AG08396 (cell line): ENCODE measurements around the gene GOLGA2.
A peak's percentile ranks its signal among the peaks of the same experiment; 100 is the strongest.

Experiments
- DNase-seq: peaks from one replicate; pipeline ENCODE4 v3.0.0; 2012; ENCODE audit warnings: low spot score, mixed read lengths

GOLGA2 gene, protein sequence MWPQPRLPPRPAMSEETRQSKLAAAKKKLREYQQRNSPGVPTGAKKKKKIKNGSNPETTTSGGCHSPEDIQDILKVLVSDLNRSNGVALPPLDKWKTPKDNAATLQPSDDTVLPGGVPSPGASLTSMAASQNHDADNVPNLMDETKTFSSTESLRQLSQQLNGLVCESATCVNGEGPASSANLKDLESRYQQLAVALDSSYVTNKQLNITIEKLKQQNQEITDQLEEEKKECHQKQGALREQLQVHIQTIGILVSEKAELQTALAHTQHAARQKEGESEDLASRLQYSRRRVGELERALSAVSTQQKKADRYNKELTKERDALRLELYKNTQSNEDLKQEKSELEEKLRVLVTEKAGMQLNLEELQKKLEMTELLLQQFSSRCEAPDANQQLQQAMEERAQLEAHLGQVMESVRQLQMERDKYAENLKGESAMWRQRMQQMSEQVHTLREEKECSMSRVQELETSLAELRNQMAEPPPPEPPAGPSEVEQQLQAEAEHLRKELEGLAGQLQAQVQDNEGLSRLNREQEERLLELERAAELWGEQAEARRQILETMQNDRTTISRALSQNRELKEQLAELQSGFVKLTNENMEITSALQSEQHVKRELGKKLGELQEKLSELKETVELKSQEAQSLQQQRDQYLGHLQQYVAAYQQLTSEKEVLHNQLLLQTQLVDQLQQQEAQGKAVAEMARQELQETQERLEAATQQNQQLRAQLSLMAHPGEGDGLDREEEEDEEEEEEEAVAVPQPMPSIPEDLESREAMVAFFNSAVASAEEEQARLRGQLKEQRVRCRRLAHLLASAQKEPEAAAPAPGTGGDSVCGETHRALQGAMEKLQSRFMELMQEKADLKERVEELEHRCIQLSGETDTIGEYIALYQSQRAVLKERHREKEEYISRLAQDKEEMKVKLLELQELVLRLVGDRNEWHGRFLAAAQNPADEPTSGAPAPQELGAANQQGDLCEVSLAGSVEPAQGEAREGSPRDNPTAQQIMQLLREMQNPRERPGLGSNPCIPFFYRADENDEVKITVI

DNA sequence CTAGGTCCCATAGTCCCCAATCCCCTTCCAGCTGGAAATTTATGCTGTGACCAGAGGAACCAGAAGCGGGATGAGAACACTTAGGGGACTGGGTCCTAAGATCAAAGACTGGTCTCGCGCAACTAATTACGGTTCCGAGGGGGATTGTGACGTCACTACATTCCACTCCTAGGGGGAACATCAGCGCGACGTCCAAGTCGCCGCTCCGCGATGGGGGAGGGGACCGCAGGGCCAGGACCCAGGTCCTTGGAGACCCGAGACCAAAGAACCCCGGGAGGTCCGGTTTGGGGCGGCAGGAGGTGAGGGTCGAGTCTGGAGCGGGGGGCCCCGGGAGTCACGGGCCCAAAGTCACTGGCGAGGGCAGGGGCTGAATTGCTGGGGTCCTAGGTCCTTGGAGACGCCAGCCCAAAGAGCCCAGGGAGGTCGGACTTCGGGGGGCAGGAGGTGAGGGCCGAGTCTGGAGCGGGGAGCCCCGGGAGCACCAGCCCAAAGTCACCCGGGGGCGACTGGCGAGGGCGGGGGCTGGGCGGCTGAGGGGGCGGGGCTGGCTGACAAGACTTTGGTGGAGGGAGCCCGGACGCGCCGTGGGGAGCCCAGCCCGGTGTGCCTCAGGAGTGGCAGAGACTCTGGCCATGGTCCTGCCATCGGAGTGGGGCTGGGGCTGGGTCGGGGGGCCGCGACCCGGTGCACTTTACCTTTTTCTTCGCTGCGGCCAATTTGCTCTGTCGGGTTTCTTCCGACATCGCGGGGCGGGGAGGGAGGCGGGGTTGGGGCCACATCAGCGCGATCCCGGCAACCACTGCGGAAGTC is at the start of gene GOLGA2:
TSS of gene GOLGA2 (minus strand) at position 810 of the 810 bp plus-strand sequence. CDS start at position 779, 31 bp downstream.
- peak; percentile 79 for DNase-seq

DNA sequence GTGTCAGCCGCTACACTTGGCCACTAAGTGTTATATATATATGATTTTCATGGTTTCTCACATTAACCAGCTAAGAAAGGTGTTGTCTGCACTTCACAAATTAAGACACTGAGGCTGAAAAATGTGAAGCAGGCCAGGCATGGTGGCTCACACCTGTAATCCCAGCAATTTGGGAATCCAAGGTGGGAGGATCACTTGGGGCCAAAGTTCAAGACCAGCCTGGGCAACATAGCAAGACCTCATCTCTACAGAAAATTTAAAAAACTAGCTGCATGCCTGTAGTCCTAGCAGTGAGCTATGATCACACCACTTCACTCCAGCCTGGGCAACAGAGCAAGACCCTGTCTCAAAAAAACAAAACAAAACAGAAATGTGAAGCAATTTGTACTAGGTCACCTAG is 48.6 kb upstream of the GOLGA2 start:
- no peak for DNase-seq

DNA sequence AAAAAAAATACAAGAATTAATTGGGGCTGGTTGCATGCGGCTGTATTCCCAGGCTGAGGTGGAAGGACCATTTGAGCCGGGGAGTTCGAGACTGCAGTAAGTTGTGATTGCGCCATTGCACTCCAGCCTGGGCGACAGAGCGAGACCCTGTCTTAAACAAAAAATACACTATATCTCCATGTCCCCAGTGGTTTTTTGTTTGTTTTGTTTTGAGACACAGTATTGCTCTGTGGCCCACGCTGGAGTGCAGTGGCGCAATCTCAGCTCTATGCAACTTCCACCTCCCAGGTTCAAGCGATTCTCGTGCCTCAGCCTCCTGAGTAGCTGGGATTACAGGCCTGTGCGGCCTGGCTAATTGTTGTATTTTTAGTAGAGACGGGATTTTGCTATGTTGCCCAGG is 48.0 kb upstream of the GOLGA2 start:
- DNase-seq, result no peak

DNA sequence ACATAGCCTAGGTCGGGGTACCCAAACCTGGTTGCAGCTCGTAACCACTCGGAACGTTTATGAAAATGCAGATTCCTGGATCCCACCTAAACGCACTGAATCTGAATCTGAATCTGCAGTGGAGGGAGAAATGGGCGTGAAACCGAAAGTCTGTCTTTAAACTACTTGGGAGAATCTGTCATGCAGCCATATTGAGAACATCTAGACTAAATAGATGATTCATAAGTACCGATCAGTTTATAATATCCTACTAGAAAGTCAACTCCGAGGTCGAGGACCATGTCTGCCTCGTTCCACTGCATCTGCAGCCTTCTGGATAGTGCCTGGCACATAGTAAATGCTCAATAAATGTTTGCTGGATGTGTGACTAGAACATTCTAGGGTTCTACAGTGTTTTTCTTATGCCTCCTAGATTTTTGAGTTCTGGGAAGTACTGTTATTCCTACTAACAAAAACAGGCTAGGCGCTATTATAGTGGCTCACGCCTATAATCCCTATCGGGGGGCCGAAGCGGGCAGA is 47.5 kb upstream of the GOLGA2 start:
- peak; percentile 77 for DNase-seq

DNA sequence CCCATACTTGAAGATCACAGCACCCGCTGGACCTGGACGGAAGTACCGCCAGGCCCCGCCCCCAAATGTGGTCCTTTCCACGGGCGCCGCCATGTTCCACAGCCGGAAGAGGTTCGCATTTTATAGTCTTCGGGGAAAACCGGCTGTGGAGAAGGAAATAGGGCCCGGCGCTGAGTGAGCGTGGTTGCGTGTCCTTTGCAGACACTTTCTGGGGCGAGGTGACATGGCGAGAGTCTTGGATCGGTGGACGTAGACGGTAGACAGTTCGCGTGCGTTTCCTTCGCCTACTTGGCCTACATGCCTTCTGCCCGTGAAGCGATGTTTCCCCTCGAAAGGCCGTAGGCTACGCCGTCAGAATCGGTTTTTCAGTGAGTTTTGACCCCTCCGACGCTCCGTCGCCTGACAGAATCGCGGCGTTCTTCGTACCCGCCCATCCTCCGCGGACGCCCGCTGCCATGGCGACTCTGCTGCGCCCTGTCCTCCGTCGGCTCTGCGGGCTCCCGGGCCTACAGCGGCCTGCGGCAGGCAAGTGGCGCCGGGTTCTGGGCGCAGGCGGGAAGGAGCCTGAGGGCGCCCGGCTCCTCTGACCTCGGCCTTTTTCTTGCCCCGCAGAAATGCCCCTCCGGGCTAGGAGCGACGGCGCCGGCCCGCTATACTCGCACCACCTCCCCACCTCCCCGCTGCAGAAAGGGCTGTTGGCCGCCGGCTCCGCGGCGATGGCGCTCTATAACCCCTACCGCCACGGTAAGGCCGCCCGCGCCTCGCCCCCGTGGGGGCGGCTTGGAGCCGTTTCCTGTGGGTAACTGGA is 46.8 kb upstream of the GOLGA2 start, which contains the start of the genes COQ4 and TRUB2:
TSS of gene COQ4 (plus strand) at position 436 of the 808 bp plus-strand sequence. CDS start at position 456, 20 bp downstream.
TSS of gene TRUB2 (minus strand) at position 44 of the 808 bp plus-strand sequence. CDS start at position 5, 39 bp downstream.
- peak; percentile 95 for DNase-seq

DNA sequence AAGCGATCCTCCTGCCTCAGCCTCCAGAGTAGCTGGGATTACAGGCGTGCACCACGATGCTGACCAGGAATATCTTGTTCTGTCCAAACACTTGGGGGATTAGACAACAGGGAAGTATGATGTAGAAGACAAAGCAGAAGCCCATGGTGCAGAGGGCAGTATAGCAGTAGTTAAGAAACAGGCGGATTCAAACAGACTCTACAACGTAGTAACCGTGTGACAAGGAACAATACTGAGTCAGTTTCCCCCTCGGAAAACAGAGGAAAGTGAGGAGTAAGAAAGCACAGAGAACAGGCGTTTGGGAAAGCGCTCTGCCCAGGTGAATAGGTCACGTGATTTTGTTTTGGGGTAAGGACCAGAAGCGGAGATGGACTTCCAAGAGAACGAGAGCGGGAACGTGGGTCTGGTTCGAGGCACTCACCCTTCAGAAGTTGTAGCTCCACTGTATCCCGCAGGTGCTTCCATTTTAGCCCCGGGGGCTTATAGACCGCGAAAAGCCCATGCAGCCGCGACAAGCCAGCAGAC is 46.1 kb upstream of the GOLGA2 start:
- DNase-seq, result no peak

DNA sequence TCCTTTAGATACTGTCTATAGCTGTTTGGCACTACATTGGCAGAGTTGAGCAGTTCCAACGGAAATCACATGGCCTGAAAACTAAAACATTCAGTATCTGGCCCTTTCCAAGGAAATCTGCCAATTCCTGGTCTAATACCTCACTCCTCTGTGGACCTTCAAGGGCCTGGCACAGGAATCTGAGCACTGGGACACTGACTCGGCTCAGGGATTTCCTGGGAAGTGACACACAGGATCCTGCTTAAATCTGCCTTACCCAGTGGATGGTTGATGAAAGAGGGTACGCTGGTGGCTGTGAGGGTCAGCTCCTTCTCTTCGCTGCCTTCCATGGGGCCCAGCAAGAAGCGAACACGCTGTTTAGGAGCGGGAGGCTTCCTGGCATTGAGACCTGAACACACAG is 45.5 kb upstream of the GOLGA2 start:
- DNase-seq, result no peak

DNA sequence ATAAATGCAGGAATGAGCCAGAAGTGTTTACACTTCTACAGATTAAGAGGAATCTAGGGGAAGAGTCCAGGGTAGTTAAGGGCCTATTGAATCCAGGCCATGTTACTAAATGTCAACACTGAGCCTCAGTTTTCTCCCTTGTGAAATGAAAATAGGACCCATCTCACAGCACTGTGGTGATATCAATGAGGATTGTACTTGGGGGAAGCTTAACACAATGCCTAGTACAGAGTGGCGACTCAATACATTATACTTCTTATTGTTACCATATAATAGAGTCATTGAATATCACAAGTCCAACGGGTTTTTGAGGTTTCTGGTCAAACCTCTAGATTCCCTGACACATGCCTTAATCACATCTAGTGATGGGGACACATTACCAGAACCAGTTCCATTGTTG is 41.8 kb upstream of the GOLGA2 start:
- no peak for DNase-seq

DNA sequence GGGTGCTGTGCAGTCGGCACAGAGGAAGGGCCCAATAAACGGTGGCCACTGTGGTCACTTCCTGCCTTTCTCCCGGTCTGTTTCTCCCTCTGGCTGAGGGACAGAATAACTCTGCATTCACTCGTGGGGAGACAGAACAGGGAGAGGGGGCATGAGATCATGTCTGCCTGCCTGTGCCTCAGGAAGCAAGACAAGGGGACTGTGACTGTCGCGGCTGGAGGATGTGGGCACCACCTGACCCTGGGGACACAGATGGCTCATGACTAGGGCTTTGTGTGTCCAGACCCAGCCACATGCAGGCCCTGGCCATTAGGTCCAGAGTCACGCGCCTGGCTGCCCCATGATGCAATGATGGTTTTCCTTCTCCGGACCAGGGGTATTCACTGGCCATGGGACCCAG is 40.6 kb upstream of the GOLGA2 start:
- no peak for DNase-seq

DNA sequence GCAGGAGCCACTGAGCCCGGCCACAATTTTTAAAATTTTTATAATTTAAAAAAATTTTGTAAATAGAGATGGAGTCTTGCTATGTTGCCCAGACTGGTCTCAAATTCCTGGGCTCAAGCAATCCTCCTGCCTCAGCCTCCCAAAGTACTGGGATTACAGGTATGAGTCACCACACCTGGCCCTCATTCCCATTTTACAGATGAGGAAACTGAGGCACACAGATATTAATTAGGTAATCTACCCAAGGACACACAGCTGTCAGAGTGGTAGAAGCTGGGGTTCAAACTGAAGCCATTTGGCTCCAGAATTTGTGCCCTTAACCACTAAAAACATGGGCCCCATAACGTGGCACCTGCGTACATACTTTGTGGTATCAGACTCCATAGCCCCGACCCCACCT is 38.9 kb upstream of the GOLGA2 start:
- DNase-seq, result no peak

DNA sequence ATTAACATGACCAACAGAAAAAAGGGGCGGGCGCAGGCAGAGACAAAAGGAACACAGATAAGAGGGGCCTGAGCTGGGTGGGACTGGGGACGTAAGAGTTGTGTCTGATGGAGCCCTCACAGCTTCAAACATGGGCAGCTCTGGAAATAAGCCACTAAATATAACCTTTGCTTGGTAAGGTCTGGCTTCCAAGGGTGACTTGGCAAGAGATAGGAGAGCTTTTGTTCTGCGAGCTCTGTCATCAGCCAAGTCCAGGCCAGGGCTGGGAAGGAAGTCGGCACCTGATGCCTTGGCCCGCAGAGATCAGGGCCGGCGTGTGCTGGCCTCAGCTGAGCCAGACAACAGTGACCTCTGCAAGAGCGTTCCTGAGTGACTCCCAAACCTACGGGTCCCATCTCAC is 34.7 kb upstream of the GOLGA2 start:
- no peak for DNase-seq

DNA sequence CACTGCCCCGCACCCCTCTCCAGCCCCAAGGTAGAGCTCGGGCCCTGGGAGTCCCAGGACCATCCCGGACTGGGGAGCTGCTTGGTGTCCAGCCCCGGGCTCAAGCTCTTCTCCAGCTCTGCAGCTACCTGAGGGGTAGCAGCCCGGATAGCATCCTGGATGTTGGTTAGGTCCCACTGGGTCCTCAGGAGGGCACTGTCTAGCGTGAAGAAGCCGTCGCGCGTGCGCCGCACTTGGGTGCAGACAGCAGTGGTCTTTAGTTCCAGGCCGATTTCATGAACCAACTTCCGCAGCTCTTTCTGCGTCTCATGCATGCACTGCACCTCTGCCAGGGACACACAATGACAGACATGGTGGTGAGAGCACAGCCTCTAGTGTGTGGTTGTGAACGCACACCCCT is 33.7 kb upstream of the GOLGA2 start:
- no peak for DNase-seq

DNA sequence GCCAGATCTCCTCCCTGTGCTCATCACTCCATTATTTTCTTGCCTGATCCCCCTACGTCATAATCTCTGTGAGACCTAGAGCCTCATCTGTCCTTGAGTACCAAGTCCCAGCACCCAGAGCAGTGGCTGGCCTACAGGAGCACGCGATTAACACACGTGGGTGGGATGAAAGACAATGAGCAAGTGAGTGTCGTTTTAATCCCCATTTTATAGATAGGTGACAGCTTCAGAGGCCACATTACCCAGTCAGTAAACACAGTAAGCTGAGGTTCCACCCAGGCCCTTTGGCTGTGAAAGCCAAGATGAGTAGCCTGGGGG is 29.1 kb upstream of the GOLGA2 start:
- no peak for DNase-seq

DNA sequence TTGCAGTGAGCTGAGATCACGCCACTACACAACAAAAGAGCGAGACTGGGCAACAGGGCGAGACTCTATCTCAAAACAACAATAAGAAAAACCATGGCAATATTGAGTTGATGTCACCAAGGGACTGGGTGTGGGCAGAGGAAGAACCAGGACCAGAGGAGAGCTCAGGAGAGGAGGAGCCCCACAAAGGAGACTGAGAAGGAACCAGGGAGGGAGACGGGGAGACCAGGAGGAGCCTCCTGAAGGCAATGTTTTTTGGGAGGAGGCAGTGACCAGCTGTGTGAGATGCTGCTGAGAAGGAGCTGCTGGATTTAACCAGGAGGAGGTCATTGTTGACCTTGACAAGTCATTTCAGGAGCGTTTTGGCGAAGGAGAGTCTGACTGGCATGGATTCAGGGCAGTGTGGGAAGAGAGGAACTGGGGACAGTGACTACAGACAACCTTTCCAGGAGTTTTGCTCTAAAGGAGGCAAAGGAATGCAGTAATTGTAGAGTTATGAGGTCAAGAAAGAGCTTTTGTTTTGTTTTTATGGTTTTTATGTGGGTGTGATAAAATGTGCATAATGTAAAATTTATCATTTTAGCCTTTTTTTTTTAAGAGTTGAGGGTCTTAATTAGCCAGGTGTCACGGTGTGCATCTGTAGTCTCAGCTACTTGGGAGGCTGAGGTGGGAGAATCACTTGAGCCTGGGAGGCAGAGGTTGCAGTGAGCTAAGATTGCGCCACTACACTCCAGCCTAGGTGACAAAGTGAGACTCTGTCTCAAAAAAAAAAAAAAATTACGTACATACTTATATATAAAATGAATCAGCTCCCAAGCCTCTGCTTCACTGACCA is 28.5 kb upstream of the GOLGA2 start:
- DNase-seq, result no peak

DNA sequence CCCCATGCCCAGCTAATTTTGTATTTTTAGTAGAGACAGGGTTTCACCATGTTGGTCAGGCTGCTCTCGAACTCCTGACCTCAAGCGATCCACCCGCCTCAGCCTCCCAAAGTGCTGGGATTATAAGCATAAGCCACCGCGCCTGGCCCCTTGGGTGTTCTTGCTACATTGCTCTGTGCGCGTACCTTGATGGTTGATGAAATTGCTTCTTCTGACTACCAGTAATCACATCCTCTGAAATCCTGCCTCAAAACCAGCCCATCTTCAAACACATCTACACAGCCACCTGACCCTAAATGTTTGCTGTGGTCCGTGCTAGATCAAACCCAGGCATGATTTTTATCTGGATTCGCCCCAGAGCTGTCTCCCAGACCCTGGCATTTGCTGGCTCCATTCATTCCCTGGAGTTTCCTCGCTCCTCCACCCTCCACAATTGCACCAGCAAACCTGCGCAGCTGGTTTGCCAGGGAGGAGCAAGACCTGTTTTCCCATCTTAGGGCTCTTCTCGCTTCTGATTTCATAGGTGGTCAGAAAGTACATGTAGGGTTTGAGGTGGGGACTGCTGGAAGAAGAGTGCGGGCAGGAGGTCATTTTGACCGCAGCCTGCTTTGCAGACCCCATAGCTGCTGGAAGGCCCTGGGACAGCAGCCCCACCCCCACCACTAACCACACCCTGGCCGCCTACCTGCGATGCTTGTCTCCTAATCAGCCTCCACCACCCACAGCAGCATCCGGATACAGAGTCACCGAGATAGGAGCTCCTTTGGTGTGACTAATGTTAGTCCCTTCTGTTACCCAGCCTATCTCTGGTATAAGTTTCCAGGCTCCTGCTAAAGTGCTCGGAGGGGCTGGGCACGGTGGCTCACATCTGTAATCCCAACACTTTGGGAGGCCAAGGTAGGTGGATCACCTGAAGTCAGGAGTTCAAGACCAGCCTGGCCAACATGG is 23.0 kb upstream of the GOLGA2 start:
- no peak for DNase-seq

DNA sequence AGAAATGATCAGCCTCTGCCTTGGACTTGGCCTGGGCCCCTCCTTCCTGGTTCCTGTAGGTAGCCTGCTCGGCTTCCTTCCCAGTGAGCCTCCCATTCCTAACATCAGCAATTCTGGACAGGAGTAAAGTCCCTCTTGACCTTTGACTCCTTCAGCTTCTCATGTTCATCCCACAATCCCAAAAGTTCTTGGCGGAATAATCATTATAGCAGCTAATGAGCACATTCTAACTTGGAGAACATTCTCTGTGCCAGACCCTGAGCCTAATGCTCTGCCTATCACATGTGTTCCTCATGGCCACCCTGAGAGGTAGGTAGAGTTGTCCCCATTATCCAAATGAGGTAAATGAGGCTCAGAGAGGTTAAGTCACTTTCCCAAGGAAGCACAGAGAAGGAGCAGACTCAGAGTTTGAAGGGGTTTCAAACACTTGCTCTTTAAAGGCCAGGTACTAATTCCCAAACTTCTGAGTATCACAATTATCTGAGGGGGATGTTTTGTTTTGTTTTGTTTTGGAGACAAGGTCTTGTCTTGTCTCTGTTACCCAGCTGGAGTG is 21.5 kb upstream of the GOLGA2 start:
- DNase-seq, result no peak

DNA sequence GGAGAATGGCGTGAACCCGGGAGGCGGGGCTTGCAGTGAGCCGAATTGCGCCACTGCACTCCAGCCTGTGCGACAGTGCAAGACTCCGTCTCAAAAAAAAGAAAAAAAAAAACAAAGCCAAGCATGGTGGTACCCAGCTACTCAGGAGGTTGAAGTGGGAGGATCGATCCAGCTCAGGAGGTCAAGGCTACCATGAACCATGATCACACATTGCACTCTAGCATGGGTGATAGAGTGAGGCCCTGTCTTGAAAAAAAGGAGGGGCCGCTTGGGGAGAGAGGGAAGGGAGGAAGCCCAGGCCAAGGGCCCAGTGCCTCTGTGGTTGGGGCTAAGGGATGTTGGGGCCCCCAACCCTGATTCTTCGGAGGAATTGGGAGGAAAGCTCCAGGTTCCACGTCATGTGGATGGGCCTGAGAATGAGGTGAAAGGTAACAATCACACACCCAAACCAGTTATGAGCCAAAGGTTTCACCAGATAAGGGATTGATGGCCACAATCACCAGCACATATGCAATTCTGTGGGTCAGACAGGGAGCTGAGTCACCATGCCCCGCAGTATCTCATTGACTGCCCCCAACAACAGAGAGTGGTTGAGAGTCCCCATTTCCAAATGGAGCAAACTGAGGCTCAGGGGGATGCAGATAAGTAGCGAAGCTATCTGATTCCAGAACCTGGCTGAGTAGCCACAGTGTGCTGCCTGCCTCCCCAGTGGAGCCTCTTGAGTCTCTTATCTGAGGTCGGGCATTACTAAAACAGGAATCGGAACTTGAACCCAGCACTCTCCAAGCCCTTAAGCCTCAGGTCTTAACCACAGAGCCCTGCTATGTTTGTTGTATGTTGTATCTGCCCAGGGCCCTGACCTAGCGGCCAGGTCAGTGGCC is 20.8 kb upstream of the GOLGA2 start:
- DNase-seq, result no peak
